Prostate gland (tissue), 2 donors: ENCODE measurements around the gene MINDY2. TPM values are rescaled to one million over a fixed set of nuclear protein-coding genes. Genes with fewer than 3 reads are reported as not detected.
"Not testable (repeated sequence)": the region's sequence is repeated elsewhere in the genome, so short reads cannot be mapped to it uniquely, and the experiment has no call there.

Experiments
- DNase-seq: peaks from one replicate; pipeline ENCODE4 v3.0.0-alpha.2; 2019; ENCODE audit warnings: low spot score
- H3K27ac ChIP-seq, 2 donors: fragments of 200-600 bp; sonication (generic); 2 replicates each; pipeline ENCODE4 v1.5.1; 2017 to 2019
- H3K27me3 ChIP-seq: fragments of 200-600 bp; sonication (generic); replicated peaks from 2 replicates; pipeline ENCODE4 v1.5.1; 2019; ENCODE audit not compliant: insufficient read depth
- H3K36me3 ChIP-seq, 2 donors: fragments of 200-600 bp; sonication (generic); 1 replicate in 1 of 2; 2 replicates in 1 of 2; pipeline versions ENCODE4 v1.5.1 to v1.8.1; 2017 to 2019
- H3K4me1 ChIP-seq: fragments of 200-600 bp; sonication (generic); replicated peaks from 2 replicates; pipeline ENCODE4 v1.5.1; 2019
- H3K4me3 ChIP-seq, 2 donors: fragments of 200-600 bp; sonication (generic); 2 replicates each; pipeline ENCODE4 v1.5.1; 2017 to 2019
- H3K9me3 ChIP-seq: fragments of 200-600 bp; sonication (generic); 2 replicates; pipeline ENCODE4 v1.5.1; 2017
- POLR2A ChIP-seq: fragments of 450-650 bp; IDR thresholded peaks from one replicate; pipeline ENCODE4 v1.6.1; 2016; ENCODE audit warnings: antibody characterized with exemption, mild to moderate bottlenecking
- POLR2AphosphoS5 ChIP-seq: sonication (generic); formaldehyde crosslinking; IDR thresholded peaks from one replicate; pipeline ENCODE4 v1.6.1; 2017; ENCODE audit warnings: antibody characterized with exemption
- WGBS: methylation state at CpG from one replicate; pipeline ENCODE4 v1.1.5; 2018; 5-methylcytosine and 5-hydroxymethylcytosine counted together
- intact Hi-C: fragments of 100-400 bp; cut with DNase I; formaldehyde crosslinking; loops from one replicate; pipeline ENCODE4 v1.14.2; 2022
- total RNA-seq, 2 donors: library from RNA; depleted of rRNA; stranded (reverse); fragments of >200 nt; gene quantifications; one replicate each; pipeline ENCODE4 v1.1.0, GENCODE V29; 2016
- TF ChIP-seq, protein P1 (sequence below), 4 experiments: fragments of 200-600 bp in 2 of 4; fragments of 450-650 bp in 2 of 4; sonication (generic) in 2 of 4; IDR thresholded peaks; 1 replicate in 3 of 4; 2 replicates in 1 of 4; pipeline ENCODE4 v1.5.1; 2016 to 2019; ENCODE audit warnings: antibody characterized with exemption in 4 of 4, mild to moderate bottlenecking in 2 of 4, moderate library complexity in 2 of 4

The MINDY2 gene
- total RNA-seq, 2 donors from 2014 or later: 14.3 to 22.9 TPM

DNA sequence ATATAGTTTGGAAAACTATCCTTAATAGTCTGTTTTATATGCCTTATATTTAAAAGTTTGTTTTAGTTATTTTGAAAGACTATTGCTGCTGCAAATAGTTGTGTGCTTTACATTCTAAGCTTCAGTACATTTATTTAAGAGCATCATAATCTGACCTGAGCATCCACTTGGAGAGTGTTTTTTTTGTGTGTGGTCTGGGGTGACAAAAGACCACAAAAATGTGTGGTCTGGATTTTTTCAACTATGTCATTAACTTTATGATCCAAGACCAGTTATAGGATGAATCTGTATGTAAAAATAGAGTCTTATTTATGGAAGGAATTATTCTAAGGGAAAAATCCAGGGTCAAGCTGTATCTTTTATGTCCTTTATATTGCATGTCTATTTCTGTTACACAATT is 85.0 kb downstream of the MINDY2 start:
- DNase-seq: no peak
- Histone ChIP-seq H3K9me3 (no peaks in the 10 kb centered on the region), H3K4me3 (no peak overlapping the region), H3K36me3 (no peaks in the 10 kb centered on the region), H3K27ac (no peak overlapping the region), H3K4me1 (no peaks in the 10 kb centered on the region), H3K27me3 (no peaks in the 10 kb centered on the region)
- TF ChIP-seq POLR2AphosphoS5 (no peak), POLR2A (no peak)
- TF ChIP-seq, protein P1, sequence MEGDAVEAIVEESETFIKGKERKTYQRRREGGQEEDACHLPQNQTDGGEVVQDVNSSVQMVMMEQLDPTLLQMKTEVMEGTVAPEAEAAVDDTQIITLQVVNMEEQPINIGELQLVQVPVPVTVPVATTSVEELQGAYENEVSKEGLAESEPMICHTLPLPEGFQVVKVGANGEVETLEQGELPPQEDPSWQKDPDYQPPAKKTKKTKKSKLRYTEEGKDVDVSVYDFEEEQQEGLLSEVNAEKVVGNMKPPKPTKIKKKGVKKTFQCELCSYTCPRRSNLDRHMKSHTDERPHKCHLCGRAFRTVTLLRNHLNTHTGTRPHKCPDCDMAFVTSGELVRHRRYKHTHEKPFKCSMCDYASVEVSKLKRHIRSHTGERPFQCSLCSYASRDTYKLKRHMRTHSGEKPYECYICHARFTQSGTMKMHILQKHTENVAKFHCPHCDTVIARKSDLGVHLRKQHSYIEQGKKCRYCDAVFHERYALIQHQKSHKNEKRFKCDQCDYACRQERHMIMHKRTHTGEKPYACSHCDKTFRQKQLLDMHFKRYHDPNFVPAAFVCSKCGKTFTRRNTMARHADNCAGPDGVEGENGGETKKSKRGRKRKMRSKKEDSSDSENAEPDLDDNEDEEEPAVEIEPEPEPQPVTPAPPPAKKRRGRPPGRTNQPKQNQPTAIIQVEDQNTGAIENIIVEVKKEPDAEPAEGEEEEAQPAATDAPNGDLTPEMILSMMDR (IDR thresholded peaks at IDR 0.05): no peak
- intact Hi-C loops: no loop called here

DNA sequence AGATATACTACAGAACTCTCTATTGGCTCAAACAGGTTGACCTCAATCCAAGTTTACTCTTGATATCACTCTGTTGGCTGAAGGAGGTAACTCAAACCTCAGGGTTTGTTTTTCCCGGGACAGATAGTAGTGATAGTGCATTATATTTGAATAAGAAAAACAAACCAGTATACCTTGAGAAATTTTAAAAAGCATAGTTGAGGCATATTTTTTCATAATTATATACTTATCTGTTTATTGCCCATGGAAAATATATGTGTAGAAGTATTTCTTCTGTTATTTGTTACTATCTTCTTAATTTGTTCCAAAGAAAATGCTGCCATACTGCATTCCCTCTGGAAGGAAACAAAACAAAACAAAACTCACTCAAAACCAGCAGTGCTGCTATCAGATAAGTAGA is 85.5 kb downstream of the MINDY2 start:
- H3K9me3 ChIP-seq, H3K4me3 ChIP-seq, intact Hi-C loops, H3K27ac ChIP-seq, H3K4me1 ChIP-seq, DNase-seq, H3K27me3 ChIP-seq, H3K36me3 ChIP-seq: not testable (repeated sequence)
- WGBS: 49% methylated on average over 1 of the region's 1 CpG

DNA sequence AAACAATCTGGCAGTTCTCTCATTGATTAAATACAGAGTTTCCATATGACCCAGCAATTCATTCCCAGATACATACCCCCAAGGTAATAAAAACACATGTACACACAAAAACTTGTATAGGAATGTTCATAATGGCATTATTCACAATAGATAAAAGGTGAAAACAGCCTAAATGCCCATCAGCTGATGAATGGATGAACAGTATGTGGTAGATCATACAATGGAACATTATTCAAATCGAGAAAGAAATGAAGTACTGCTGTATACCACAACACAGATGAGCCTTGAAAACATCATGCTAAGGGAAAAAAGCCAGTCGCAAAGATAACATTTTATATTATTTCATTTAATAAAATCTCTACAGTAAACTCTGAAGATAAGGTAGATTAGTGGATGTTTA is 91.2 kb downstream of the MINDY2 start:
- no peak for DNase-seq
- no peak overlapping the region for H3K4me3 ChIP-seq
- TF ChIP-seq, protein P1 (IDR thresholded peaks at IDR 0.05): no peak
- no peak for TF ChIP-seq POLR2AphosphoS5
- no peak for TF ChIP-seq POLR2A
- no peaks in the 10 kb centered on the region for H3K4me1 ChIP-seq
- no peaks in the 10 kb centered on the region for H3K36me3 ChIP-seq
- no peaks in the 10 kb centered on the region for H3K9me3 ChIP-seq
- 68% methylated on average over 2 of the region's 2 CpGs for WGBS
- no peaks in the 10 kb centered on the region for H3K27me3 ChIP-seq
- intact Hi-C loops: no loop called here
- no peak overlapping the region for H3K27ac ChIP-seq

DNA sequence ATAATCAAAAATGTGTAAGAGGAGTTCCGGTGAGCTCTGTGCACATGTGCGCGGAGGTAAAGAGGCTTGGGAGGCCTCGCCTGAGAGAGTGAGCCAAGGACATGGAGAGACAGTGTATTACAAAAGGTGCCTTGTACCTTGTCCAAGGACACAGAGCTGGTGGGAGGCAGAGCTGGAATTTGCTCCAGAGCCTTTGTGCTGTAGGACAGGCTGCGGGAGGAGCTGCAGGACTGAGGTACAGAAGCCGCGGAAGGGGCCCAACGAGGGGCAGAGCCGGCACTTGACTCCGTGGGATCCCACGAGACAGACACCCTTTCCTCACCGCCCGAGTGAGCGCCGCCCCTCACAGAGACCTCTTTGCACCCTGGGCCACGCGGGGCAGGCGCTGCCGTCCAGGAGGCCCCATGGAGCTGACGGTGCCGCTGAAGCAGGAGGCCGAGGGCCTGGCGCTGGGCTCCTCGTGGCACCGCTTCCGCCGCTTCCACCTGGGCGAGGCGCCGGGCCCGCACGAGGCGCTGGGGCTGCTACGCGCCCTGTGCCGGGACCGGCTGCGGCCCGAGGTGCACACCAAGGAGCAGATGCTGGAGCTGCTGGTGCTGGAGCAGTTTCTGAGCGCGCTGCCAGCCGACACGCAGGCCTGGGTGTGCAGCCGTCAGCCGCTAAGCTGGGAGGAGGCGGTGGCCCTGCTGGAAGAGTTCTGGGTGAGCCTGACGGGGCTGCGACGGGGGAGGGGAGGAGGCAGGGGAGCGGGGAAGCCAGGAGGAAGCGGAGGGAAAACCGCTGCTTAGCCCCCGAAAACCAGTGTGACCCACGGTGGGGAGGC is 93.7 kb downstream of the MINDY2 start:
- intact Hi-C loops: no loop called here
- peak; percentile 3 for DNase-seq
- H3K4me1 ChIP-seq: no peaks in the 10 kb centered on the region
- no peaks in the 10 kb centered on the region for H3K27me3 ChIP-seq
- TF ChIP-seq POLR2A: no peak
- TF ChIP-seq, protein P1 (IDR thresholded peaks at IDR 0.05): no peak
- TF ChIP-seq POLR2AphosphoS5: no peak
- H3K4me3 ChIP-seq: peak overlapping the region; percentile 17 to 18
- no peaks in the 10 kb centered on the region for H3K9me3 ChIP-seq
- no peaks in the 10 kb centered on the region for H3K36me3 ChIP-seq
- H3K27ac ChIP-seq: no peak overlapping the region
- 18% methylated on average over 50 of the region's 54 CpGs for WGBS

DNA sequence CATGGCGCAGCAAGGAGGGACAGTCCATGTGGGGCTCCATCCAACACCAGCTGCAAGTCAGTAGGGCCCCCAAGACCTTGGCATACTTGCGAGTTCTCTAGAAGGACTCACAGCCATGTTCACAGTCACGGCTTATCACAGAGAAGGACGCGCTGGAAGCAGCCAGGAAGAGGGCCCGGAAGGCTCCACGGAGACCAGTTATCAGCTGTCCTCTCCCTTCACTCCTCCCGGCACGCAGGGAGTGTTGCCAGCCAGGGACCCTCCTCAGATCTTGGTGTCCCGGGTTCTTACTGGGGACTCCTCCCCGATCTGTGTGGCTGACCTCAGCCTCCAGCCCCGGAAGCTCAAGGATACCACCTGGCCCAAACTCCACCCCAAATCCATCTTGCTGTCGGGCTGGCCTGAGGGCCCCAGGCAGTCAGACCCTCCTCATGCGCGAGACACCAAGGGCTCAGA is 94.4 kb downstream of the MINDY2 start:
- TF ChIP-seq, protein P1 (IDR thresholded peaks at IDR 0.05): no peak
- TF ChIP-seq POLR2AphosphoS5: no peak
- TF ChIP-seq POLR2A: no peak
- Histone ChIP-seq H3K36me3 (no peaks in the 10 kb centered on the region), H3K9me3 (no peaks in the 10 kb centered on the region), H3K4me1 (no peaks in the 10 kb centered on the region), H3K27me3 (no peaks in the 10 kb centered on the region), H3K4me3 (peak overlapping the region; percentile 17 to 18), H3K27ac (no peak overlapping the region)
- intact Hi-C loops: no loop called here
- DNase-seq: peak; percentile 2
- 64% methylated on average over 15 of the region's 15 CpGs for WGBS
